NOMO-1 treated with dmso at 0.1 percent for 144 hours (cell line): ENCODE results near the gene WWOX.

Experiments
- DNase-seq: peaks from one replicate; lab custom pipeline; 2025; ENCODE audit not compliant: unreplicated experiment; lab: John Stamatoyannopoulos, UW

WWOX gene

DNA sequence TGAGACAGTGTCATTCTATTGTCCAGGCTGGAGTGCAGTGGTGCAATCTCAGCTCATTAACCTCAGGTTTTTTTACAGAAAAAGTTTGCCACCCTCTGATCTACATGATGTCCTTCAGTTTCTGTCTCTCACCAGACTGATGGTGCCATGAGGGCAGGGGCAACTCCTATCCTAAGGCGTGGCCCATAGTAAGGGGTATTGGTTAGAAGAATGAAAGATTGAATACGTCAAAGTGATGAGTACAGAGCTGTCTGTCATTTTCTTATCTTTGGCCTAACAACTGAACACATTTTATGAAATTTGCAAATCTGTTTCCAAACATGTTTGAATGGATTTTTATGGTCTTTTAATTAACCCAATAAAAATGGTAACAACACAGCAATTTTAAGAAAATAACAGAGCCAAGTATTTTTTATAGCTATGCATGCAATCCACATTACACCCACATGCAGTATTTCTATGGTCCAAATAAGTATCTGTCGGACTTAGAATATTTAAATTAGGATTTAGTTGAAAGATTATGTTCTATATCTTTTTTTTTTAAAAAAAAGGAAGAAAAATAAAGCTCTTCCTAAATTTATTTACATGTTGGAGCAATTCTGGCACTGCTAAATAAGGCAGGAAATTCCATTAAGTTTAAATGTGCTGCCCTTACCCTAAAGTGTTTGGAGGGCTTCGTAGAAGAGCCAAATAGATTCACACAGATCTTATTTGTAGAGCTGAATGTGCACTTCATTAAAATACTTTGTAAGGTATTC lies 192.8 kb downstream of the WWOX start:
- DNase-seq, result no peak

GRCh38 chr16:78292844-78293380 lies 193.5 kb downstream of the WWOX start:
- DNase-seq, result no peak

GRCh38 chr16:78294538-78295225 lies 195.2 kb downstream of the WWOX start:
- no peak for DNase-seq

DNA sequence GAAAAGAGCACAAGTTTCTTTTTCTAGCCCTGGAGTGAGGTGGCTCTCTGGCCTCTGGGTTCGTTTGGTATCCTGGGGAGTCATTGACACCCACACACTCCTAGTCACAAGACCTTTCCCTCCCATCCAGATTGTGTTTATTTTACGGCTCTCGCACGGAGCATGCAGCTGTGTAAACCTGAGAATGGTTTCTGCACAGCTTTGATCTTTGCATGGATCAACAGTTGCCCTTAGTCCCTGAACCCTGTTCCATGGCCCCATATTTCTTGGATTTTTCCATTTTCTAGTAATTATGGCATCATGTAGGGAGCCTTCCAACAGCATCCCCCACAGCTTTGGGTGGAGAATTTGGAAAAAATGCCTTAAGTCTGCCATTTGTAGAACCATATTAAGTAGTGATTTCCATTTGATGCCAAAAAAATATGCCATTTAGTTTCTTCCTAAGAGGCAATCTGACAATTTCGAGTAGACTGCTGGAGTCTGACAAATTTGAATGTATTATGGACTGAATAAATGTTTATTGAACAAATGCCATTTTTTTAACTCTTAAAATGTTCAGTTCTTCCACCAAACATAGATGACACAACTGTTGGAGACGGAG lies 197.7 kb downstream of the WWOX start:
- DNase-seq, result no peak

DNA sequence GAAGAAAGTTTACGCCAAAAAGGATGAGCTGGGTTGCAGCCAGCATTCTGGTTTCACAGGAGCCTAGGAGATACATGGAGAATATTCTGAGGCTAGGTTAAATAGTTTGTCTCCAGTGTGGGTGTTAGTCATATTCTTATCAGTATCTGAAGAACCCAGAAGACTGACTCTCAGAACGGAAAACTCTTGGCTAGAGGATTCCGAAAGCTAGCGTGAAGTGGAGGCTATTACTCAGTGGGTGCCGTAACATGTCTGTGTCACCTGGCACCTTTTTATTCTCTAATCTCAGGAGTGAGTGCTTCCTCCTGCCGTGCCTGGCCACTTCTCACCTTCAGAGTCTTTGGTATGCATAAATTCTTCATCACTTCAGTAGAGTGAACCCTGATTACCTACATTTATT lies 199.5 kb downstream of the WWOX start:
- DNase-seq, result no peak

DNA sequence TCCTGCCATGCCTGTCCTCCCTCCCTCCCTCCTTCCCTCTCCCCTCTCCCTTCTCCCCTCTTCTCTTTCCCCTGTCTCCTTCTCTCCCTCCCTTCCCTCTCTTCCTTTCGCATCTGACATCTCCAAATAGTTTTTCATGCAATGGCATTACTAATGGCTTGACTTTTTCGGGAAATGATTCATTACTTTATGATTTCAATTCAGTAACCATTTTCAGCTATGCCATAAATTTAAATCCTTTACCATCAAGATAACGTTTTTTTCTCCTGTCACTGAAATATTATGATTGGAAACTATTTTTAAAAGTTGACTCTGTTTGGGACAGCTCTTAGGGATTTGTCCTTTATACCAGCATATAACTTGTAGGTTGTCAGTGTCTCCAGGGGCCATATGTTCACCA lies 201.0 kb downstream of the WWOX start:
- no peak for DNase-seq

DNA sequence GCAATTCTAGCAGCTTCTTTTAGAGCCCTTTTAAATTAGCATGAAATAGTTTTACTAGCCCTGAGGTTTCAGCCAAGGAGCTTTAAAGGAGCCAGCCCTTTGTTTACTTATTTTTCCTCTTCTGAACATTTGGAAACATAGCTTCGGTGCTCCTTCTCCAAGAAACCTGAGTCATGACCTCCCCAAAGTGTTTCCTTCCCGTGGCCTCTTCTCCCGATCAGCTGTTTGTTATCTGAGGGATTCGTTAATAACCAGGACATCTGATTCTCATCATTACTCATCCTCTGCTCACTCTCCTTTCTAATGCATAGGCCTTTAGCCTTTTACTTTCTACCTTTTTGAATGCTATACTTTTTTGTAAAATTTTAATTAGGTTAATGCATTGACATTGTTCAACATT lies 204.5 kb downstream of the WWOX start:
- no peak for DNase-seq

DNA sequence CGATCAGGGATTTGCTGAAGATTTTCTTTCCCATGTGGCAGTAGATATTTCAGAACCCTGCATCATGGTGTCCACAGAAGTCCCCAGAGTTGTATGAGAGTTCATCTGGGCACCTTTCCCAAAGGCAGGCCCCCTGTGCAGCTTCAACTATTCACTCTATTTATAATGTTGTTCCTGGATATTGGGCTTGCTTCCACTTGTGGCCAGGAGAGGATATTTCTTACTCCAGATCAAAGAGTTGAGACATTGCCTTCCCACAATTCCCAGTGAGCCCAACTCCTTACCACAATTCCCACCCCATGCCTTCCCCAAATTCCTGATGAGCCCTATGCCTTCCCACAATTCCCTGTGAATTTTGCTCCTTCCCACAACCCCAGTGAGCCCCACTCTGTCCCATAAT lies 206.9 kb downstream of the WWOX start:
- DNase-seq, result no peak

DNA sequence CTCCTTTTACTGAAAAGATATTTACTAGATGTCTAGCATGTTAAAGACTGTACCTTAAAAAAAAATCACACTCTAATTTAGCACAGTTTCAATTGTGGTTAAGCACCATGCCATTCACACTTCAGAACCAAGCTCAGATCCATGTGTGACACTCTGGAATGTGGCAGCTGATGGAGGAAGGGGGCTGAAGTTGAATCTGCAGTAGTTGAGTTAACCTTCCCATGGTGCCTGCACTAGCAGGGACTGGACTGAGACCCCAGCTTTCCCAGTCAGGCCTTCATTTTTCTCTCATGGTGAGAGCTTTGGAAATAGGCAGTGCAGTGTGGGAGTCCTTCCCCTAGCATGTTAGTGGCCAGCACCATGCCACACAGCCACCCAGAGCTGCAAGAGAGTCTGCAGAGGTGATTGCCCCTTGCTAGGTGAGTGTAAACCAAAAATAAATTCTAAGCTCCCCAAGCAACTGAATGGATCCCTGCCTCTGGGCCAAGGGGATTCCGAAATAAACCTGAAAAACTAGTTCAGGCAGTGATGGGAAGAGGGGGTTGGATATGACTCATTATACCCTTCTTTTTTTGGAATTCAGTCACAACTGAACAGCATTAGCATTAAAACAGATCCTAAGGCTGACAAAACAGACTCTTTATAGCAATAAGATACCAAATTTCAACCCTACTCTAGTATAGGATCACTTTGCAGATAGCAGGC lies 208.5 kb downstream of the WWOX start:
- DNase-seq, result no peak

DNA sequence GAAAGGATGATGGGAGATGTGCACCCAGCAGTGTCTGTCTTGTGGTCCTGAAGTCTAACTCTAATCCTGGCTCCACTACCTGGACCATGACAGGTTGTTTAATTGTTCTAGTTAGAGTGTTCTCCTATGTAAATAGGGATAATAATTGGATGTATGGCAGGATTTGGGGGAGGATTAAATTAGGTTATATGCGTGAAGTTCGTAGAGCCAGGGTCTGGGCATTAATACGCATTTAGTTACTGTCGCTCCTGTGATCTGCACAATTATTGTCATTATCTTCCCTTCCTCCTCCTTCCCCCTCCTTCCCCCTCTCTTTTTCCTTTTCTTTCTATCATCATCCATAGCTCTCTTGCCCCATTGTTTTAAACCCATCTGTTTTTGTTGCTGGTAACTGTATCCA lies 210.3 kb downstream of the WWOX start:
- DNase-seq, result no peak

DNA sequence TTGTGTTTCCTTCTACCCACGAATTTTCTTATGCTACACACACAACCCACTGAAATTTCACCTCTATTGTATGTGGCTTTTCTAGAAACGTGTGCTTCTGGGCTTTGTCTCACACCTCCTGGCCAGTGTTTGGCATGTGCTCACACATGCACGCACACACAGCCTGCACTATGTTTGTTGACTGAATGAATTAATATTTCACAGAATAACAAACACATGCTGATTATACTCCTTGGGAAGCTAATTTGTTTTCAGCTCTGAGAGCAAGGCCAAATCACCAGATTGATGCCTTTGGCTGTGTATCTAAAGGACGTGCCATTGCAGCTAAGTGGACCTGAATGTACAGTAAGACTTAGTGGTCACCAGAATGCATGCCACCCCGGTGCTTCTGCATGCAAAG lies 210.7 kb downstream of the WWOX start:
- no peak for DNase-seq

DNA sequence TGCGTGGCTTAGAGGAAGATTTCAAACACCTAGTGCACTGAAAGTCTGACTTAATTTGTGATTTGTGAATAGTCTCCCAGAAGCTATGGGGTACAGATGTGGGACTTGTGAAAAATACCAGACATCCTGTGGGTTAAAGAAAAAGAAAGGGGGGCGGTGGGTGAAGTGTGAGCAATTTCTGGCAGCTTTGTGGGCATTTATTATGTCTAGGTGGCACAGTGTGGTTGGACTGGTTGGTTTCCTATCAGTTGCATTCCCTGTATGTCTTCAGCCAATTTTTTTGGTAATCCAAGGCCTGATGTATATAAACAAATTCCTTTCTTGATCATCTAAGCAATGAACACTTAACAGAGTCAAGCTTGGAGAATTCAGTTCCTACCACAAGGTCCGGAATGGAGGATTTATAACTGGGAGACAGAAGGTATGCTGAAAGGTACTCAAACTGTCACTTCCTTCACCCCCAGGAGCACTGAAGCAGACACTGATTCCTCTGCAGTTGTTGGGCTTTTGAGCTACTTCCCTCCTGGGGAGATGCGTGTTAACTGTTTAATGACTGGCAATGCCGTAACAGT lies 211.6 kb downstream of the WWOX start:
- no peak for DNase-seq

DNA sequence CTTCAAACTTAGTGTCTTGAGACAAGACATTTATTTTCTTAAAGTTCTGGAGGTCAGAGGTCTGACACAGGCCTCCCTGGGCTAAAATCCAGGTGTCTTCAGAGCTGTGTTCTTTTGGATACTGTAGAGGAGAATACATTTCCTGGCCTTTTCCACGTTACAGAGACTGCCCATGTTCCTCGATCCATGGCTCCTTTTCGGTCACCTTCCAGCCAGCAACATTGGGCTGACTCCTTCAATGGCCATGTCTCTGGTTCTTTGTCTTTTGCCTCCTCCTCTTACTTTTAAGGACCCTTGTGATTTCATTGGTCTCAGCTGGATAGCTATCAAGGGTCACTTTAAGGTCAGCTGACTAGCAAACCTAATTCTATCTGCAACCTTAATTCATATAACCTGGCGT lies 212.4 kb downstream of the WWOX start:
- no peak for DNase-seq

GRCh38 chr16:78317564-78318240 lies 218.2 kb downstream of the WWOX start:
- DNase-seq, result no peak

- no peak for DNase-seq
Measured at GRCh38 chr16:78321620-78322360, 222.3 kb downstream of the WWOX start.

DNA sequence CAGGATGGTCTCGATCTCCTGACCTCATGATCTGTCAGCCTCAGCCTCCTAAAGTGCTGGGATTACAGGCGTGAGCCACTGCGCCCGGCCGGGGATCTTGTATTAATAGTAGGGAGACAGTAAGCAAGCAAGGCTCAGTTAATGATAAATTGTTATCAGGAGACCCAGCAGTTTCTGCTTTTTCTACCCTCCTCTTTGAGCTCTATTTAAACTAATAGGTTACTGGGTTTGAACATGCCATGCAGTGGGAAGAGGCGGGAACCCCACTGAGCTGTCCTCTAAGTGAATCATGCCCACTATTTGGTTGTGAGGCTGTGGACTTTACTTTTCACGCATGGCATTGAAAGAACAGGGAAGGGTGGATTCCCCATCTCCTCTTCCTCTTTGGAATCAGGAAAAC lies 223.9 kb downstream of the WWOX start:
- DNase-seq, result no peak

GRCh38 chr16:78324649-78325285 lies 225.3 kb downstream of the WWOX start:
- no peak for DNase-seq

GRCh38 chr16:78325468-78326352 lies 226.3 kb downstream of the WWOX start:
- no peak for DNase-seq
